HG03097 (cell line): ENCODE data around the gene IFIT2.

ENCODE experiments used
- ATAC-seq: cut with Tn5 transposase; IDR thresholded peaks from one replicate; pipeline ENCODE4 v1.9.1; 2021; ENCODE audit not compliant: unreplicated experiment, low FRiP score

The IFIT2 gene

GRCh38 chr10:89337484-89337883, 35.6 kb downstream of the IFIT2 start:
- ATAC-seq: no peak

GRCh38 chr10:89338713-89339112, 36.9 kb downstream of the IFIT2 start:
- no peak for ATAC-seq

- no peak for ATAC-seq
Measured at GRCh38 chr10:89339875-89340274, 38.0 kb downstream of the IFIT2 start.

DNA sequence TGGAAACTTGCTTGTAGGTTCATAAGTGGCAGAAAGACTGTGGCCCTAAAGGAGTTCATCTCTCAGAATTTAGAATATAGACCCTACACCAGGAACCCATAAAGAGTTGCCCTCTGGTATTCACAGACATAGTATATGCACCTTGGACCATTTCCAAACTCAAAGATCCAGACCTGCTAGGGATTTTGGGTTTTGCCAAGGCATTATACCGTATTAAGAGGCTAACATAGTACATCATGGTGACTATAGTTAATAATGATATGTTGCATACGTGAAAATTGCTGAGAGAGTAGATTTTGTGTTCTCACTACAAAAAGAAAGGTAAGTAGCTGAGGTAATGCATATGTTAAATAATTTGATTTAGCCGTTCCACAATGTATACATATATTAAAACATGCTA, 39.8 kb downstream of the IFIT2 start:
- no peak for ATAC-seq

GRCh38 chr10:89342206-89342958, 40.5 kb downstream of the IFIT2 start:
- ATAC-seq: no peak

GRCh38 chr10:89343089-89343767, 41.4 kb downstream of the IFIT2 start:
- ATAC-seq: no peak

DNA sequence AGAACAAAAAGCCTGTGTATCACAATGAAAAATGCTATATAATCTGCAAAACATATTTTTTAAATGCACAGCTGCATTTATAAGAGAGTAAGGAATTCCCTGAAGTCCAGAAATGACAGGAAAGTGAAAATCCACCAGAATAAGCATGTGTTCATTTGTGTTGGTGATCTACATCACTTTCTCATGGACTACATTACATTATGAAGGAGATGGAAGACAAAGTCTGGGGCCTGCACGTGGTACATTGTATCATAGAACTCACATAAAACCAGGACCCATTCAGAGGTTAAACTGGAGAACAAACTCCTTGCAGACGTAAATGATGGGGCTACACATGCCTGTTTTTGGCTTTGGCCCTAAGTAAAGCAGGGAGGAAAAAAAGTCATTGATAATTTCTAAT, 42.3 kb downstream of the IFIT2 start:
- ATAC-seq: no peak

GRCh38 chr10:89345367-89346000, 43.6 kb downstream of the IFIT2 start:
- ATAC-seq: no peak

GRCh38 chr10:89346405-89347254, 44.8 kb downstream of the IFIT2 start:
- no peak for ATAC-seq

DNA sequence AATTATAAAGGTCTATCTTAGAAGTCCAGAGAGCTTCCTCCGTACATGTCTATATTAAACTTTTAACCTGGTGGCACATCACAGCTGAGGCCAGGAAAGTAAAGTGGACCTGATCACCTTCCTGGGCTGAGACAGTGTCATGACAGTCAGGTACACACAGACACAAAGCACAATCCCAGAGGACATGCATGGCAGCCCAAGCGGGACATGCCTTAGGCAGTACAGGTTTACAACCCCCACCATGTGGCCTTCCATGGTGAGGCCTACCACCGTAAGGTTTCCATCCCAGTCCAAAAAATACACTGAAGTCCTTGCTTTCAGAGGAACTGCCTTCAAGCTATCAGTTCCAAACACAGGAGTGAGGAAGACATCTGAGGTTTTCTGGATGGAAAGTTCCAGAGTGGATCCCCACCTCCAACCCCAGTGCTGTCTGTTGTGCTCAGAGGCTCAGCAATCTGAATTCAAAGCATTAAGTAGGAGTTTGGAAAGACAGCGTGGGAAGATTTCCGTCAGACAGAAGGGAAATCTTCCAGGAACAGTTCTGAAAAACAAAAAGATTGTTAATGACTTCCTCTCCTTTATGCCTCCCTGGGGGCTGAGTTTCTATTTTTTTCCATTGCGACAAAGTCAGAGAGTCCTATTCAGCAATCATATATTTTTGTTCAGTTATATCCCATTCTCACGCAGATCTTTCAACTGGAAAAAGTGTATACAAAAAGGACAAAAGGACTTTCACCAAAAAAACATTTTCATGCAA, 46.0 kb downstream of the IFIT2 start:
- ATAC-seq: no peak

GRCh38 chr10:89348481-89348880, 46.6 kb downstream of the IFIT2 start:
- ATAC-seq: no peak

DNA sequence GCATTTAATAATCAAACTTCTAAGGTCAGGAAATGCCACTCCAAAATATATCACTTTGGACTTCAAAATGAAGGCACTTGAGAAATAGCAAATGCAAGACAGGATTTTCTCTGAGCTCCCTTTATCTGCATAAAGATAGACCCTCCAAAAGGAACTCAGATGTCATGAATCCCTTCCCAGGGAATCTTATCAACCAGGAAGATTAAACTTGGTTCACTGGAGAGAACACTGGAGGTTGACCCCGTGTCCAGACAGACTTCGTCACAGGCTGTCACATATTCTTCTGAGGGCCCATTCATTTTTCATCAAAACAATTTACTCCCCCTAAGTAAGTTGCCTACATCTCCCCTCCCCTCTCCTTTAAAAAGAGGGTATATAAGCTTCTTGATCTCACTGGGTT, 47.1 kb downstream of the IFIT2 start:
- ATAC-seq: no peak

DNA sequence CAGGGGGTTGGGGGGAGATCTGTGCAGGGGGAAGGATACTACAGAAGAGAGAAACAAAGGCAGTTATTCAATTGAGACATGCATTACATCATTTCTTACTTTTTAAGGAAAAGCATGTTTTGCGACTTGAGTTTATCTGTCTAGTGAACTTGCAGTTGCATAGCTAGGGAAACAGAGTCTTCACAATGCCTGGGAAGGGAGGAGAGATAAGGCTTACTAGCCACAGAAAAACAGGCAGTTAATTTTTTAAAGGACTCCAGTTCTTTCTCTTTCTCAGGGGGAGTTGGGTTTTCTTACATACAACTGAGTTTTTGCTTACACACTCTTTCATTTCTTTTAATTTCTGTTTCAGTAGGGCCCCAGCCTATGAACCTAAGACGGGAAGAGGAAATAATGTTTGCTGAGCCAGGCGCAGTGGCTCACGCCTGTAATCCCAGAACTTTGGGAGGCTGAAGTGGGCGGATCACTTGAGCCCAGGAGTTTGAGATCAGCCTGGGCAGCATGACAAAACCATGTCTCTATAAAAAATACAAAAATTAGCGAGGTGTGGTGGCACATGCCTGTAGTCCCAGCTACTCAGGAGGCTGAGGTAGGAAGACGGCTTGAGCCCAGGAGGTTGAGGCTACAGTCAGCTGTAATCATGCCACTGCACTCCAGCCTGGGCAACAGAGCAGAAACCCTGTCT, 48.9 kb downstream of the IFIT2 start:
- ATAC-seq: peak; percentile 32

- peak; percentile 77 for ATAC-seq
Measured at GRCh38 chr10:89351412-89351779, 49.5 kb downstream of the IFIT2 start.

DNA sequence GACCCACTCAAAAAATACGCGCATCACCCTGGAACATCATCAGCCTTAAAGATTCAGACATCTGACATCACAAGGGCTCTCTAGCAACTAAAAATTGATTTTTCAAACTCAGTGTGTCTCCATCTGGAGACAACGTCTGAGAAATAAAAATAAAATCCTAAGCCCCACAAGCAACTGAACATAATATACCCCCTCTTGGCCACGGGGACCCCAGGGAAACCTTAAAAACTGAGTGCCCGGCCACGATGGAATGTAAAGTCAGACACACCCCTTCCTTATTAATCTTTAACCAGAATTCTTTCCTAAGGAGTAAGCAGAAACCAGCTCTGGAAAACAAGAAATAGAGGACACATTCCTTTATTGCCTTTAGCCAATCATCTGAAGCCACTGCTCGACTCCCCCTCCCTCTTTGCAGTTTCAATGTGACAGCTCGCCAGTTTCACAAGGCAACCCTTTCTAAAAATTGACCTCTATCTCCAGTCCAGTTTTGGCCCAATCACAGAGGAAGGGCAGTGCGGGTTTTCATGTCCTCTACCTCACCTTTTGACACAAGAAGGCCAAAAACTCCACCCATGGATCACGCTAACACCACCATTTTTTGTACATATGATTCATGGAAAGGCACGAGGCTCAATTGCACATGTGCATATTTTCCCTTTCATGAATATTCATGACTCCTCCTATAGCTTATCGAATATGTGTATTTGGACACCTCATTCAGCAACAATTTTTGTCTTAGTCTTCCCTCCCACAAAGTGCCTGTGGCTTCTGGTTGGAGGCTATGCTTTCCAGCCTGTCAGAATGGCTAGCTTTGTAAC, 50.1 kb downstream of the IFIT2 start:
- ATAC-seq: no peak

DNA sequence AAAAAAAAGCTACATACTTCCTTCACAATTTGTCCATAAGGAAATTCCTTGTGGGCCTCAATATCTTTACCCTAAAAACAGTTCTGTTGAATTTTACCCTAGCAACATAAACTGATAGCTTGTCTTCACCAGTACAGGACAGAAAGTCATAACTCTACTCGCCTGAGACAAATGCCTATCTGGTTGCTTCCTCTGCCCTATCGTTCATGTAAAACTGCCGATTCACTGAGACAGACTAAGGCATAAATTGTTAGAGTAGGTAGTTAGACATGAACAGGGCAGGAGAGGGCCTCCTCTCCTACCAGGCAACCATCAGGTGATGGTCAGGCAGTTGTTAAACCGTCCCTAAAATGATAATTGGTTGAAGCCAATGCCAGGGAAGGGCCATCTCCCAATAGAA, 51.0 kb downstream of the IFIT2 start:
- no peak for ATAC-seq

GRCh38 chr10:89355394-89355931, 53.6 kb downstream of the IFIT2 start:
- ATAC-seq: no peak

DNA sequence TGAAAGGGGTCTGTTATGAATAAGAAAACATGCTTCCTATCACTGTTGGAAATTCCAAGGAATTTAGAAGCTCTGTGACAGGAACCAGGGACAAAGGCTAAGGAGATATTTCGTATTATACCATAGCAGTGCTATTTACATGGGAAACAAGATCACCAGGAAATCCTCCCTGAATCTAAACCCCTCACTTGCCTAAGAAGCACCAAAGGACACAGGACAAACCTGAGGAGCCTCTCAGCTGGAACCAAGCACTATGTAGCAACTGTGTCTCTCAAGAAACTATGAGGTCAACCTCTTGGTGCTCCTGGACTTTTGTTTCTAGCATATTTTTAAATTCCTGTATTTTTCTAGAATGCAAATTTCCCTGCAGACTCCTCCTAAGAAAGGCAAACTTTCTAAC, 55.2 kb downstream of the IFIT2 start:
- ATAC-seq: no peak

- no peak for ATAC-seq
Measured at GRCh38 chr10:89357975-89358374, 56.1 kb downstream of the IFIT2 start.
